ENCODE results near the gene SPTB. TPM values are rescaled to one million over a fixed set of nuclear protein-coding genes. Genes with fewer than 3 reads are reported as not detected.

Gene SPTB
- total RNA-seq, 1 experiment from 2014 or later = 0.13 TPM

- ATAC-seq (no peak), DNase-seq (ENCODE audit: low read depth, low spot score) (no peak)
- no peaks in the 10 kb centered on the region for H3K36me3 ChIP-seq (ENCODE audit: control insufficient read depth, insufficient read depth, low read length)
- H3K4me1 ChIP-seq (ENCODE audit: control insufficient read depth, insufficient read depth, low read length) = peaks cover 31% of the 10 kb centered on the region
- no peak overlapping the region for H3K27ac ChIP-seq (ENCODE audit: low read length)
- no peak for TF ChIP-seq CTCF (IDR thresholded peaks at IDR 0.05)
- TF ChIP-seq TCF7L2 (IDR thresholded peaks at IDR 0.05; ENCODE audit: low read depth, low read length) = no peak
- intact Hi-C loops (cut with micrococcal nuclease; ENCODE audit: unreplicated experiment) = no loop called here
- H3K4me3 ChIP-seq (ENCODE audit: low read depth in 2 of 2, low read length in 2 of 2) = no peak overlapping the region
- POLR2A ChIA-PET = no interaction called here
- BruUV-seq (replicated peaks) = no TSS peak
- in situ Hi-C loops (cut with HindIII; ENCODE audit: low pct_unique_long_range_greater_than_20kb, low sequenced_read_pairs) = no loop called here
- CTCF ChIA-PET = interaction anchor here (1.1 kb wide), 1 partner anchor 44 kb away, joined by 4 read pairs; no protein-coding TSS in a partner anchor
- H3K27me3 ChIP-seq (ENCODE audit: control insufficient read depth, insufficient read depth, low read length) = no peaks in the 10 kb centered on the region
- no peaks in the 10 kb centered on the region for H3K9me3 ChIP-seq (ENCODE audit: control insufficient read depth, insufficient read depth, low read depth, low read length)
These were observed 155.2 kb downstream of the SPTB start for GRCh38 chr14:64724578-64724930.

DNA sequence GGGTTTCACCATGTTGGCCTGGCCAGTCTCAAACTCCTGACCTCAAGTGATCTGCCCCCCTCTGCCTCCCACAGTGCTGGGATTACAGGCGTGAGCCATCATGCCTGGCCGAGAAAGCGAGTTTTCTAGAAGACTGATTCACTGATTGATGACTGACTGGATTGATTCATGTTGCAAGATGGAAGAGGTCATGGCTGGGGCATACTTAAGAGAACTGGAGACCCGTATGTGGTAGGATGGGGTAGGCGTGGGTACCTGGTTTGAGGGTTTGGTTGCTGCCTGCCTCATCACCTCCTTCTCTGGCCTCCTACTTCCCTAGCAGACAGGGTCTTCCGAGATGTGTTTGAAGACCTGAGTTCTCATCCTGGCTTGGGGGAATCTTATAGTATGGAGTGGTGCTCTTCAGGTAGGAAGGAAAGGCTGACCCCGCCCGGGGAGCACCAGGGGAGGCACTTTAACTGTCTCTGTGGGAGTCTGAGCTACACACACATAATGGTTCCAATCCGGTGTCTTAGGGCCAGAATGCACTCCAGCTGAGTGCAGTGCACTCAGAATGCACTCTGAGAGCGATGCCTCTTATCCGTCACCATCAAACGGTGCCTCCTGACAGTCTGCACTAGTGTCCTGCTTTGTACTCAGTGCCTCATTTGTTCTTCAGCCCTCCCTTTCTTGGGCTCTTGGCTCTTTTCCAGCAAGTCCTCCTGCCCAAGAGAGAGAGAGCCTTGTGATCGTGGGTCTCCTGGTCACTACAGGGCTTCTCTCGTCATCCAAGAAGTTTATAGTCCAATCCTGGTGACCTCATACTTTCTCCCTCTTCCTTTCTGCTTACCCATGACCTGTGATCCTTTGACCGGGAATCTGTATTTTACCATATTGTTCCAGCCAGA, 155.8 kb downstream of the SPTB start:
- peaks cover 31% of the 10 kb centered on the region for H3K4me1 ChIP-seq (ENCODE audit: control insufficient read depth, insufficient read depth, low read length)
- H3K4me3 ChIP-seq (ENCODE audit: low read depth in 2 of 2, low read length in 2 of 2) = no peak overlapping the region
- DNase-seq (ENCODE audit: low read depth, low spot score) (no peak), ATAC-seq (no peak)
- TF ChIP-seq REST (IDR thresholded peaks at IDR 0.05; ENCODE audit: insufficient read depth in 1 of 2, low read depth in 2 of 2, low read length in 1 of 2) (no peak), CTCF (IDR thresholded peaks at IDR 0.05) (no peak), SIN3A (IDR thresholded peaks at IDR 0.05; ENCODE audit: borderline replicate concordance, insufficient read depth, low read depth, low read length) (no peak), TCF7L2 (IDR thresholded peaks at IDR 0.05; ENCODE audit: low read depth, low read length) (no peak), POLR2AphosphoS5 (IDR thresholded peaks at IDR 0.05; ENCODE audit: low read depth, low read length) (no peak)
- H3K36me3 ChIP-seq (ENCODE audit: control insufficient read depth, insufficient read depth, low read length) = no peaks in the 10 kb centered on the region
- no TSS peak for BruUV-seq (replicated peaks)
- POLR2A ChIA-PET = no interaction called here
- CTCF ChIA-PET = interaction anchor here (1.1 kb wide), 1 partner anchor 45 kb away, joined by 4 read pairs; no protein-coding TSS in a partner anchor
- no peaks in the 10 kb centered on the region for H3K27me3 ChIP-seq (ENCODE audit: control insufficient read depth, insufficient read depth, low read length)
- H3K9me3 ChIP-seq (ENCODE audit: control insufficient read depth, insufficient read depth, low read depth, low read length) = no peaks in the 10 kb centered on the region
- intact Hi-C loops (cut with micrococcal nuclease; ENCODE audit: unreplicated experiment) (no loop called here), in situ Hi-C loops (cut with HindIII; ENCODE audit: low pct_unique_long_range_greater_than_20kb, low sequenced_read_pairs) (no loop called here)
- no peak overlapping the region for H3K27ac ChIP-seq (ENCODE audit: low read length)
